Peyer's patch (tissue), 4 donors: ENCODE results near the gene CFAP70.

ENCODE experiments used
- CTCF ChIP-seq, 6 experiments: fragments of 450-650 bp in 4 of 6; fragments of 200-600 bp in 2 of 6; sonication (generic) in 1 of 6; IDR thresholded peaks; one replicate each; pipeline ENCODE4 v1.5.1; 2017 to 2019; ENCODE audit warnings: antibody characterized with exemption in 6 of 6, mild to moderate bottlenecking in 3 of 6, moderate library complexity in 1 of 6
- POLR2A ChIP-seq, 2 donors: fragments of 450-650 bp; IDR thresholded peaks; one replicate each; pipeline ENCODE4 v1.5.1; 2017; ENCODE audit warnings: antibody characterized with exemption in 2 of 2, mild to moderate bottlenecking in 2 of 2, moderate library complexity in 2 of 2

- no peak for TF ChIP-seq CTCF (IDR thresholded peaks at IDR 0.05)
- TF ChIP-seq POLR2A (IDR thresholded peaks at IDR 0.05), result no peak
Observed at GRCh38 chr10:73399063-73399462, 40.4 kb upstream of the CFAP70 start.
